WTC11 (cell line): ENCODE data around the gene FRG2B.
"Not testable (repeated sequence)": the region's sequence is repeated elsewhere in the genome, so short reads cannot be mapped to it uniquely, and the experiment has no call there.

ENCODE experiments used
- ETV6 ChIP-seq: sonication (generic); formaldehyde crosslinking; IDR thresholded peaks from 2 replicates; pipeline ENCODE4 v1.8.1; 2022; ENCODE audit warnings: mild to moderate bottlenecking, missing genetic modification reagents
- ZNF423 ChIP-seq: fragments of 250-450 bp; sonication (Bioruptor Pico); IDR thresholded peaks from 2 replicates; pipeline ENCODE4 v2.1.2; 2022; ENCODE audit warnings: mild to moderate bottlenecking, moderate library complexity
- TF ChIP-seq, protein P1 (sequence below): fragments of 200-600 bp; IDR thresholded peaks from 2 replicates; pipeline ENCODE4 v1.8.0; 2022; ENCODE audit warnings: antibody characterized with exemption
- TF ChIP-seq, protein P2 (sequence below): sonication (generic); formaldehyde crosslinking; IDR thresholded peaks from 2 replicates; pipeline ENCODE4 v1.8.0; 2022; ENCODE audit warnings: mild to moderate bottlenecking, missing genetic modification reagents
- TF ChIP-seq, protein P3 (sequence below): sonication (generic); formaldehyde crosslinking; IDR thresholded peaks from 2 replicates; pipeline ENCODE4 v1.8.1; 2023; ENCODE audit warnings: mild to moderate bottlenecking, missing genetic modification reagents, moderate library complexity
- TF ChIP-seq, protein P4 (sequence below): sonication (generic); formaldehyde crosslinking; IDR thresholded peaks from 2 replicates; pipeline ENCODE4 v1.8.0; 2022; ENCODE audit warnings: missing genetic modification reagents
- TF ChIP-seq, protein P5 (sequence below): sonication (generic); formaldehyde crosslinking; IDR thresholded peaks from 2 replicates; pipeline ENCODE4 v1.8.1; 2022; ENCODE audit warnings: missing genetic modification reagents, borderline replicate concordance
- TF ChIP-seq, protein P6 (sequence below): sonication (generic); formaldehyde crosslinking; IDR thresholded peaks from 2 replicates; pipeline ENCODE4 v1.8.0; 2023; ENCODE audit warnings: missing genetic modification reagents
- TF ChIP-seq, protein P7 (sequence below): sonication (generic); formaldehyde crosslinking; conservative IDR thresholded peaks from 2 replicates; pipeline ENCODE4 v1.8.1; 2022; ENCODE audit warnings: mild to moderate bottlenecking, missing genetic modification reagents
- TF ChIP-seq, protein P8 (sequence below): sonication (generic); formaldehyde crosslinking; IDR thresholded peaks from 2 replicates; pipeline ENCODE4 v1.8.1; 2023; ENCODE audit warnings: mild to moderate bottlenecking, missing genetic modification reagents, borderline replicate concordance

DNA sequence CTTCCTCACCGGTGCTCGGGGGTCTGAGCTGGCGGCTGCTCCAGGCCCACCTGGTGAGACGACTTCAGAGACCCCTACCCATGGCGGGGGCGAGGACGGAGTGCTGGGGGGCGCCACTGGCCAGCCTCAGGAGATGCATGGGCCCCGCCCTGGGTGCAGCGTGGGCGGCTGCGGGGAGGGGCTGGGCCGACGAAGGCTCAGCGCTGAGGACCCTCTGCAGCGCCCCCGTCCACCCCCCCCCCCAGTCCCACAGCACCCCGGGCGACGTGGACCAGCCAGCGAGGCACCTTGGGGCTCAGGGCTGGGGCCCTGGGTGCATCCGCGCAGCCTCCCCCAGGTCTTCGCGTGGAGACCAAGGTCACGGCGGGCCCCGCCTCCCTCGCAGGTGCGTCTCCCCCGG, 49.6 kb downstream of the FRG2B start:
- TF ChIP-seq, protein P1, sequence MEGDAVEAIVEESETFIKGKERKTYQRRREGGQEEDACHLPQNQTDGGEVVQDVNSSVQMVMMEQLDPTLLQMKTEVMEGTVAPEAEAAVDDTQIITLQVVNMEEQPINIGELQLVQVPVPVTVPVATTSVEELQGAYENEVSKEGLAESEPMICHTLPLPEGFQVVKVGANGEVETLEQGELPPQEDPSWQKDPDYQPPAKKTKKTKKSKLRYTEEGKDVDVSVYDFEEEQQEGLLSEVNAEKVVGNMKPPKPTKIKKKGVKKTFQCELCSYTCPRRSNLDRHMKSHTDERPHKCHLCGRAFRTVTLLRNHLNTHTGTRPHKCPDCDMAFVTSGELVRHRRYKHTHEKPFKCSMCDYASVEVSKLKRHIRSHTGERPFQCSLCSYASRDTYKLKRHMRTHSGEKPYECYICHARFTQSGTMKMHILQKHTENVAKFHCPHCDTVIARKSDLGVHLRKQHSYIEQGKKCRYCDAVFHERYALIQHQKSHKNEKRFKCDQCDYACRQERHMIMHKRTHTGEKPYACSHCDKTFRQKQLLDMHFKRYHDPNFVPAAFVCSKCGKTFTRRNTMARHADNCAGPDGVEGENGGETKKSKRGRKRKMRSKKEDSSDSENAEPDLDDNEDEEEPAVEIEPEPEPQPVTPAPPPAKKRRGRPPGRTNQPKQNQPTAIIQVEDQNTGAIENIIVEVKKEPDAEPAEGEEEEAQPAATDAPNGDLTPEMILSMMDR, result not testable (repeated sequence)
- not testable (repeated sequence) for TF ChIP-seq ETV6, ZNF423 (CRISPR knock-in tag)
- TF ChIP-seq, protein P2, sequence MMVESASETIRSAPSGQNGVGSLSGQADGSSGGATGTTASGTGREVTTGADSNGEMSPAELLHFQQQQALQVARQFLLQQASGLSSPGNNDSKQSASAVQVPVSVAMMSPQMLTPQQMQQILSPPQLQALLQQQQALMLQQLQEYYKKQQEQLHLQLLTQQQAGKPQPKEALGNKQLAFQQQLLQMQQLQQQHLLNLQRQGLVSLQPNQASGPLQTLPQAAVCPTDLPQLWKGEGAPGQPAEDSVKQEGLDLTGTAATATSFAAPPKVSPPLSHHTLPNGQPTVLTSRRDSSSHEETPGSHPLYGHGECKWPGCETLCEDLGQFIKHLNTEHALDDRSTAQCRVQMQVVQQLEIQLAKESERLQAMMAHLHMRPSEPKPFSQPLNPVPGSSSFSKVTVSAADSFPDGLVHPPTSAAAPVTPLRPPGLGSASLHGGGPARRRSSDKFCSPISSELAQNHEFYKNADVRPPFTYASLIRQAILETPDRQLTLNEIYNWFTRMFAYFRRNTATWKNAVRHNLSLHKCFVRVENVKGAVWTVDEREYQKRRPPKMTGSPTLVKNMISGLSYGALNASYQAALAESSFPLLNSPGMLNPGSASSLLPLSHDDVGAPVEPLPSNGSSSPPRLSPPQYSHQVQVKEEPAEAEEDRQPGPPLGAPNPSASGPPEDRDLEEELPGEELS (CRISPR knock-in tag), result not testable (repeated sequence)
- TF ChIP-seq, protein P3, sequence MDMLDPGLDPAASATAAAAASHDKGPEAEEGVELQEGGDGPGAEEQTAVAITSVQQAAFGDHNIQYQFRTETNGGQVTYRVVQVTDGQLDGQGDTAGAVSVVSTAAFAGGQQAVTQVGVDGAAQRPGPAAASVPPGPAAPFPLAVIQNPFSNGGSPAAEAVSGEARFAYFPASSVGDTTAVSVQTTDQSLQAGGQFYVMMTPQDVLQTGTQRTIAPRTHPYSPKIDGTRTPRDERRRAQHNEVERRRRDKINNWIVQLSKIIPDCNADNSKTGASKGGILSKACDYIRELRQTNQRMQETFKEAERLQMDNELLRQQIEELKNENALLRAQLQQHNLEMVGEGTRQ, result not testable (repeated sequence)
- TF ChIP-seq, protein P4, sequence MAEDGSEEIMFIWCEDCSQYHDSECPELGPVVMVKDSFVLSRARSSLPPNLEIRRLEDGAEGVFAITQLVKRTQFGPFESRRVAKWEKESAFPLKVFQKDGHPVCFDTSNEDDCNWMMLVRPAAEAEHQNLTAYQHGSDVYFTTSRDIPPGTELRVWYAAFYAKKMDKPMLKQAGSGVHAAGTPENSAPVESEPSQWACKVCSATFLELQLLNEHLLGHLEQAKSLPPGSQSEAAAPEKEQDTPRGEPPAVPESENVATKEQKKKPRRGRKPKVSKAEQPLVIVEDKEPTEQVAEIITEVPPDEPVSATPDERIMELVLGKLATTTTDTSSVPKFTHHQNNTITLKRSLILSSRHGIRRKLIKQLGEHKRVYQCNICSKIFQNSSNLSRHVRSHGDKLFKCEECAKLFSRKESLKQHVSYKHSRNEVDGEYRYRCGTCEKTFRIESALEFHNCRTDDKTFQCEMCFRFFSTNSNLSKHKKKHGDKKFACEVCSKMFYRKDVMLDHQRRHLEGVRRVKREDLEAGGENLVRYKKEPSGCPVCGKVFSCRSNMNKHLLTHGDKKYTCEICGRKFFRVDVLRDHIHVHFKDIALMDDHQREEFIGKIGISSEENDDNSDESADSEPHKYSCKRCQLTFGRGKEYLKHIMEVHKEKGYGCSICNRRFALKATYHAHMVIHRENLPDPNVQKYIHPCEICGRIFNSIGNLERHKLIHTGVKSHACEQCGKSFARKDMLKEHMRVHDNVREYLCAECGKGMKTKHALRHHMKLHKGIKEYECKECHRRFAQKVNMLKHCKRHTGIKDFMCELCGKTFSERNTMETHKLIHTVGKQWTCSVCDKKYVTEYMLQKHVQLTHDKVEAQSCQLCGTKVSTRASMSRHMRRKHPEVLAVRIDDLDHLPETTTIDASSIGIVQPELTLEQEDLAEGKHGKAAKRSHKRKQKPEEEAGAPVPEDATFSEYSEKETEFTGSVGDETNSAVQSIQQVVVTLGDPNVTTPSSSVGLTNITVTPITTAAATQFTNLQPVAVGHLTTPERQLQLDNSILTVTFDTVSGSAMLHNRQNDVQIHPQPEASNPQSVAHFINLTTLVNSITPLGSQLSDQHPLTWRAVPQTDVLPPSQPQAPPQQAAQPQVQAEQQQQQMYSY (CRISPR knock-in tag), result not testable (repeated sequence)
- TF ChIP-seq, protein P5, sequence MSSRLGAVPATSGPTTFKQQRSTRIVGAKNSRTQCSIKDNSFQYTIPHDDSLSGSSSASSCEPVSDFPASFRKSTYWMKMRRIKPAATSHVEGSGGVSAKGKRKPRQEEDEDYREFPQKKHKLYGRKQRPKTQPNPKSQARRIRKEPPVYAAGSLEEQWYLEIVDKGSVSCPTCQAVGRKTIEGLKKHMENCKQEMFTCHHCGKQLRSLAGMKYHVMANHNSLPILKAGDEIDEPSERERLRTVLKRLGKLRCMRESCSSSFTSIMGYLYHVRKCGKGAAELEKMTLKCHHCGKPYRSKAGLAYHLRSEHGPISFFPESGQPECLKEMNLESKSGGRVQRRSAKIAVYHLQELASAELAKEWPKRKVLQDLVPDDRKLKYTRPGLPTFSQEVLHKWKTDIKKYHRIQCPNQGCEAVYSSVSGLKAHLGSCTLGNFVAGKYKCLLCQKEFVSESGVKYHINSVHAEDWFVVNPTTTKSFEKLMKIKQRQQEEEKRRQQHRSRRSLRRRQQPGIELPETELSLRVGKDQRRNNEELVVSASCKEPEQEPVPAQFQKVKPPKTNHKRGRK (CRISPR knock-in tag), result not testable (repeated sequence)
- TF ChIP-seq, protein P6, sequence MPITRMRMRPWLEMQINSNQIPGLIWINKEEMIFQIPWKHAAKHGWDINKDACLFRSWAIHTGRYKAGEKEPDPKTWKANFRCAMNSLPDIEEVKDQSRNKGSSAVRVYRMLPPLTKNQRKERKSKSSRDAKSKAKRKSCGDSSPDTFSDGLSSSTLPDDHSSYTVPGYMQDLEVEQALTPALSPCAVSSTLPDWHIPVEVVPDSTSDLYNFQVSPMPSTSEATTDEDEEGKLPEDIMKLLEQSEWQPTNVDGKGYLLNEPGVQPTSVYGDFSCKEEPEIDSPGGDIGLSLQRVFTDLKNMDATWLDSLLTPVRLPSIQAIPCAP (CRISPR knock-in tag), result not testable (repeated sequence)
- TF ChIP-seq, protein P7, sequence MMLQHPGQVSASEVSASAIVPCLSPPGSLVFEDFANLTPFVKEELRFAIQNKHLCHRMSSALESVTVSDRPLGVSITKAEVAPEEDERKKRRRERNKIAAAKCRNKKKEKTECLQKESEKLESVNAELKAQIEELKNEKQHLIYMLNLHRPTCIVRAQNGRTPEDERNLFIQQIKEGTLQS, result not testable (repeated sequence)
- TF ChIP-seq, protein P8, sequence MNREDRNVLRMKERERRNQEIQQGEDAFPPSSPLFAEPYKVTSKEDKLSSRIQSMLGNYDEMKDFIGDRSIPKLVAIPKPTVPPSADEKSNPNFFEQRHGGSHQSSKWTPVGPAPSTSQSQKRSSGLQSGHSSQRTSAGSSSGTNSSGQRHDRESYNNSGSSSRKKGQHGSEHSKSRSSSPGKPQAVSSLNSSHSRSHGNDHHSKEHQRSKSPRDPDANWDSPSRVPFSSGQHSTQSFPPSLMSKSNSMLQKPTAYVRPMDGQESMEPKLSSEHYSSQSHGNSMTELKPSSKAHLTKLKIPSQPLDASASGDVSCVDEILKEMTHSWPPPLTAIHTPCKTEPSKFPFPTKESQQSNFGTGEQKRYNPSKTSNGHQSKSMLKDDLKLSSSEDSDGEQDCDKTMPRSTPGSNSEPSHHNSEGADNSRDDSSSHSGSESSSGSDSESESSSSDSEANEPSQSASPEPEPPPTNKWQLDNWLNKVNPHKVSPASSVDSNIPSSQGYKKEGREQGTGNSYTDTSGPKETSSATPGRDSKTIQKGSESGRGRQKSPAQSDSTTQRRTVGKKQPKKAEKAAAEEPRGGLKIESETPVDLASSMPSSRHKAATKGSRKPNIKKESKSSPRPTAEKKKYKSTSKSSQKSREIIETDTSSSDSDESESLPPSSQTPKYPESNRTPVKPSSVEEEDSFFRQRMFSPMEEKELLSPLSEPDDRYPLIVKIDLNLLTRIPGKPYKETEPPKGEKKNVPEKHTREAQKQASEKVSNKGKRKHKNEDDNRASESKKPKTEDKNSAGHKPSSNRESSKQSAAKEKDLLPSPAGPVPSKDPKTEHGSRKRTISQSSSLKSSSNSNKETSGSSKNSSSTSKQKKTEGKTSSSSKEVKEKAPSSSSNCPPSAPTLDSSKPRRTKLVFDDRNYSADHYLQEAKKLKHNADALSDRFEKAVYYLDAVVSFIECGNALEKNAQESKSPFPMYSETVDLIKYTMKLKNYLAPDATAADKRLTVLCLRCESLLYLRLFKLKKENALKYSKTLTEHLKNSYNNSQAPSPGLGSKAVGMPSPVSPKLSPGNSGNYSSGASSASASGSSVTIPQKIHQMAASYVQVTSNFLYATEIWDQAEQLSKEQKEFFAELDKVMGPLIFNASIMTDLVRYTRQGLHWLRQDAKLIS (CRISPR knock-in tag), result not testable (repeated sequence)
